Ectodermal cell (in vitro differentiated cells): ENCODE data around the gene MXRA8.

Experiments
- H3K27ac ChIP-seq: 2 replicates; pipeline ENCODE4 v1.7.0; 2013; ENCODE audit warnings: mild to moderate bottlenecking, low read depth, low read length; ENCODE audit not compliant: insufficient read depth, poor library complexity, severe bottlenecking
- H3K27me3 ChIP-seq: 2 replicates; pipeline ENCODE4 v1.7.0; 2013; ENCODE audit warnings: mild to moderate bottlenecking, low read length; ENCODE audit not compliant: insufficient read depth, control insufficient read depth, poor library complexity, severe bottlenecking
- H3K36me3 ChIP-seq: one replicate; pipeline ENCODE4 v1.7.0; 2013; ENCODE audit warnings: low read length; ENCODE audit not compliant: control insufficient read depth, insufficient read depth
- H3K4me1 ChIP-seq: one replicate; pipeline ENCODE4 v1.7.0; 2013; ENCODE audit warnings: low read length; ENCODE audit not compliant: control insufficient read depth, insufficient read depth
- H3K4me3 ChIP-seq: 2 replicates; pipeline ENCODE4 v1.7.0; 2013; ENCODE audit warnings: low read depth, low read length, control low read depth; ENCODE audit not compliant: insufficient read depth
- H3K9me3 ChIP-seq: 2 replicates; pipeline ENCODE4 v1.7.0; 2013; ENCODE audit warnings: mild to moderate bottlenecking, low read length, moderate library complexity; ENCODE audit not compliant: control insufficient read depth
- WGBS, 2 experiments: methylation state at CpG; one replicate each; pipeline ENCODE4 v1.1.7; 2013; ENCODE audit warnings: missing lambda C conversion rate in 2 of 2; 5-methylcytosine and 5-hydroxymethylcytosine counted together

The MXRA8 gene

DNA sequence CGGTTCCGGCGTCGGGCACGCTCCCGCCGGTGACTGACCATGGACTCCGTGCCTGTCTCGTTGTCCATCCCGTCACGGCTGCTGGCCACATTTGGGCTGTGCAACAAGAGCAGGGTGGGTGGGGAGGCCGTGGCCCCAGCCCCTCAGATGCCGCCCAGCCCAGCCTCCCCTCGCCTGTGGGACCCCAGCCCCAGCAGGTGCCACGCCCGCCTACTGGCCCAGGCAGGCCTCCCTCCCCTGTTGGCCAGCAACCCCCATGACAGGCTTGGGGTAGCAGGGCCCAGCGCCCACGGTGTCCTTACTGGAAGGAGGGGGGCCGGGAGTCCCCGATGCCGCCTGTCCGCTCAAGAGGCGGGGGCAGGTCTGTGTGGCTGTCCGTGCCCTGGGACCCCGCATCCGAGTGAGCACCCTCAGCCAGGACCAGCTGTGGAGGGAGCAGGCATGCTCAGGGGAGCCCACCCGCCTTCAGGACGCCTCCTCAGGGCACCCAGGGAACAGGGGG lies 16.2 kb downstream of the MXRA8 start:
- WGBS, 2 experiments = 96 to 97% methylated on average over 28 of the region's 28 CpGs

DNA sequence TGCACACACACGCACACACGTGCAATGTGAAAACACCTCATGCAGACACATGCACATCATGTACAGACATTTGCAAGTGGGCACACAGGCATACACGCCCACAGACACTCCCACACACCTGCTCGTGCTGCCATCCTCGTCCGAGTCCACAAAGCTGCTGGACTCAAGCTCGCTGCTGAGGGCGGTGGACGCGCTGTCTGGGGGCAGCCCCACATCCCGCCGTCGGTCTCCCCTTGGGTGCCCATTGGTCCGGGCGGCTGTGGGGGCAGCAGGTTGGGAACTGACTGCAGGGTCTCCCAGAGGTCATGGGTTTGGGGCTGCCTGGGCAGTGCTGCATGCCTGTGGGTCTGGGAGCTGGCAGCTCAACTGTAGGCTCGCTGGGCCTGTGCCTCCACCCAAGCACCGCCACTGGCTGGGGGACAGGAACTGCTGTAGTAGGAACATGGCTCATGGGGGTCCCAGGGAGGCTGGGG lies 16.8 kb downstream of the MXRA8 start:
- Histone ChIP-seq H3K4me3 (no peak overlapping the region), H3K9me3 (no peaks in the 10 kb centered on the region), H3K4me1 (no peaks in the 10 kb centered on the region), H3K27me3 (no peaks in the 10 kb centered on the region), H3K27ac (no peak overlapping the region), H3K36me3 (peaks cover 10% of the 10 kb centered on the region)
- WGBS, 2 experiments = 97% methylated on average over 17 of the region's 17 CpGs

More for the DNA sequence above, 16.2 kb downstream of the MXRA8 start:
- Histone ChIP-seq H3K4me1 (no peaks in the 10 kb centered on the region), H3K9me3 (no peaks in the 10 kb centered on the region), H3K4me3 (no peak overlapping the region), H3K27me3 (no peaks in the 10 kb centered on the region), H3K27ac (no peak overlapping the region), H3K36me3 (peaks cover 10% of the 10 kb centered on the region)

DNA sequence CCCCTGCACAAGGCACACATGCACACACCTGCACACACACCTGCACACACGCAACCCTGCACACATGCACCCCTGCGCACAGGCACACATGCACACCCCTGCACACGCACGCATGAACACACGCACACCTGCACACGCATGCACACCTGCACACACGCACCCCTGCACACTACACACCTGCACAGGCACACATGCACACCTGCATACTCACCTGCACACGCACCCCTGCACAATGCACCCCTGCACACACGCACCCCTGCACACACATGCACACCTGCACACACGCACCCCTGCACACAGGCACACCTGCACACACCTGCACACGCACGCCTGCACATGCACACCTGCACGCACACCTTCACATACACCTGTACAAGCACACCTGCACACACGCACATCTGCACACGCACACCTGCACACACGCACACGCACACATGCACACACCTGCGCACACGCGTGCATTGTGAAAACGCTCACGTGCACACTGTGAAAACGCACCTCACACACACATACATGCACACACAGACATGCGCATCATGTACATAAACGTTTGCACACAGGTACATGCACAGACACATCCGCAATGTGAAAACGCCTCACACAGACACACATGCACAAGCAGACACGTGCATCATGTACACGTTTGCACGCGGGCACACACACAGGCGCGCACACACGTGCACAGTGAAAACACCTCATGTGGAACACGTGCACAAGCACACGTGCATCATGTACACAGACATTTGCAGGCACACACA lies 17.4 kb downstream of the MXRA8 start:
- Histone ChIP-seq H3K27me3 (no peaks in the 10 kb centered on the region), H3K27ac (no peak overlapping the region), H3K36me3 (peaks cover 10% of the 10 kb centered on the region), H3K4me3 (no peak overlapping the region), H3K4me1 (no peaks in the 10 kb centered on the region), H3K9me3 (no peaks in the 10 kb centered on the region)
- 92% methylated on average over 36 of the region's 36 CpGs for WGBS, 2 experiments

DNA sequence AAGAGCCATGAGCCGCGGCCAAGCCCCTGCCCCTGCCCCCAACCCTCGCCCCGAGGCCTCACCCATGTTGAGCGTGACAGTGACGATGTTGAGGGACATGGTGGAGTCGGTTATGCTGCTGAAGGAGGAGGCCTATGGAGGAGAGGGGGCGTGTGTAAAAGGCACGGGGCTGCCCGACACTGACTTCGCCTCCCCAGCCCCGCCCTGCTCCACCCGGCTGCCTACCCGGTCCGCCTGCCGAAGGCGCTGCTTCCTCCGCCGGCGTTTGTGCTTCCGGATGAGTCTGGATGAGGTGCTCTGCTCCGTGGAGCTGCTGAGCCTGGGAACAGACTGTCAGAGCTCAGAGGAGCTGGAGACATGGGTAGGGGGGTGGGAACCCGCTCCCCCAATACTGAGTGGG lies 18.2 kb downstream of the MXRA8 start:
- no peak overlapping the region for H3K27ac ChIP-seq
- no peak overlapping the region for H3K4me3 ChIP-seq
- peaks cover 10% of the 10 kb centered on the region for H3K36me3 ChIP-seq
- H3K9me3 ChIP-seq = no peaks in the 10 kb centered on the region
- 94% methylated on average over 23 of the region's 23 CpGs for WGBS, 2 experiments
- H3K27me3 ChIP-seq = no peaks in the 10 kb centered on the region
- no peaks in the 10 kb centered on the region for H3K4me1 ChIP-seq

DNA sequence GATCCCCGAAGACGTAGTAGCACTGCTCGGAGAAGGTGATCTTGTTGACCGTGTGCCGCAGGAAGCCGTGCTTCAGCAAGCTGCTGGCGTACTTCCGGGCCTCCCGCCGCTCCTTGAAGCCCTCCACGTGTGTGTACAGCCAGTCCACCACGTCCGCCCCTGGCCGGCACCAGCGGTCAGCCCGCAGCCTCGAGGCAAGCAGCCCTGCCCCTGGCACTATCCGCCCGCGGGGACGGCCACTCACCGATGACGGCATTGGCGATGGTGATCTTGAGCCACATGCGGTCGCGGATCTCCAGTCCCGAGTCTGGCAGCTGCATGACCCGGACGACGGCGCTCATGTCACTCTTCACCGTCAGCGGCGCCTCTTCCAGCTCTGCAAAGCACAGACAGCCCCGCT lies 20.1 kb downstream of the MXRA8 start:
- Histone ChIP-seq H3K4me3 (no peak overlapping the region), H3K27ac (no peak overlapping the region), H3K36me3 (peaks cover 10% of the 10 kb centered on the region), H3K27me3 (no peaks in the 10 kb centered on the region), H3K9me3 (no peaks in the 10 kb centered on the region), H3K4me1 (no peaks in the 10 kb centered on the region)
- WGBS, 2 experiments = 96% methylated on average over 36 of the region's 36 CpGs

DNA sequence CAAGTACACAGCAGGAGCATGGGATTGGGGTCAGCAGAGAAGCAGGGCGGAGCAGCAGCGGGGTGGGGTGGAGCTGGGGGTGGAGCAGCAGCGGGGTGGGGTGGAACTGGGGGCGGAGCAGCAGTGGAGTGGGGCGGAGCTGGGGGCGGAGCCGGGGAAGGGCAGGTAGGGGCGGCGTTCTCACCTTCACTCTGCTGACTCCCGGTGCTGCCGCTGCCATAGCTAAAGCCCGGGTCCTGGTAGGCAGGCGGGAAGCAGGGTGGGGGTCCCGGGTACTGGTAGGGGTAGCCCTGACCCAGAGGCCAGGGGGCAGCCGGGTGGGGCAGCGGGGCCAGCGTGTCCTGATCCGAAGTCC lies 20.6 kb downstream of the MXRA8 start:
- Histone ChIP-seq H3K36me3 (peaks cover 10% of the 10 kb centered on the region), H3K27ac (no peak overlapping the region), H3K4me3 (no peak overlapping the region), H3K9me3 (no peaks in the 10 kb centered on the region), H3K4me1 (no peaks in the 10 kb centered on the region), H3K27me3 (no peaks in the 10 kb centered on the region)
- 85% methylated on average over 18 of the region's 18 CpGs for WGBS, 2 experiments

DNA sequence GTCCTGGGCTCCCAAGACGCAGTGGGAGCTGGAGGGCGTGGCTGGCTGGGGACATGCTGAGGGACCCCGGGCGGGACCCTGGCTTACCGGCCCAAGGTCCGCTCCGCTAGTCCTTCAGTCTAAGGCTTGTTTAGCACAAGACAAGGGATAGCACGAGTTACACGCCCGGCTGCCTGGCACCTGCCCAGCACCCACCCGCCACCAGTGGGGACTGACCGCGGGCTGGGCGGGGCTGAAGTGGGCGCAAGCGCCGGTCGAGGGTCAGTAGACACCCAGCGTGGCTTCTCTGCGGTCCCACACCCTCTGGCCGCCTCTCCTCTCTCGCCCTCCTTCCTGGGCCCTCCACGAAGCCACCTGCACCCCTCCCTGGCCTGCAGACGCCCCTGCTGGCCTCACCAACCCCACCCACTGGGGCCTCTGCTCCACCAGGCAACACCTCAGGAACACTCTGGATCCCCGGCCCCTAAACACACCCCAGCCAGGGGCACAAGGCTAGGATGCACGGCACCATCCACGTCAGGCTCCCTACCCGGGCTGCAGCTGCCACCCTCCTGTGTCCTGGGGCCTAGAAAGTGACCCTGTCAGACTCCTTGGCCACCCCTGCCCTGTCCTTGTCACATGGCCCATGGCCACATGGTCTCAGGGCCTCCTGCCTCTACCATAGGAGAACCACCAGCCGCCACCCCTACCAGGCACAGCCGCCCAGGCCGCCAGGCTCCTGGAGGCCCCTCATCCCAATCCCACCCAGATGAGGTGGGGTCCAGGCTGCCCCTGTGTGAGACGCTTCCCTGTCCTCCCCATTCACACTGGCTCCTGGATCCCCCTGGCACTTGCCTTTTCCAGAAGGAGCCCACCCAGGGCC lies 21.2 kb downstream of the MXRA8 start:
- H3K4me1 ChIP-seq = no peaks in the 10 kb centered on the region
- peaks cover 10% of the 10 kb centered on the region for H3K36me3 ChIP-seq
- H3K27ac ChIP-seq = no peak overlapping the region
- H3K9me3 ChIP-seq = no peaks in the 10 kb centered on the region
- WGBS, 2 experiments = 94 to 95% methylated on average over 32 of the region's 32 CpGs
- no peak overlapping the region for H3K4me3 ChIP-seq
- no peaks in the 10 kb centered on the region for H3K27me3 ChIP-seq

DNA sequence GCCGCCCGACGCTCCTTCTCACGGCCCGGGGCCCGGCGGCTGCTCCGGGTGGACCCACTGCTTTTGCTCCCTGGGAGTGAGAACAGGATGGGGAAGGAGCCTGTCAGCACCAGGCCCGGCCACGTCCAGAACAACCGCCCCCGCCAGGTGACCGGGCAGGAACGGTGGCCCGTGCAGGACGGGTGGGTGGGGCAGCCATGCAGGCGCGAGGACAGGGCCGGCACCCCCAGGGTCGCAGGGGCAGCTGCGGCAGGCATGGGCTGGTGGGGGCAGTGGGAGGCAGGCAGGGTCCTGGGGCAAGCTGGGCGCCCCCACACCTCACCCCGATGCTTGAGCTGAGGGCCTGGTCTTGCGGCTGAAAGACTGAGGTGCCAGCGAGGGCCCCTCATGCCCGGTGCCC lies 21.9 kb downstream of the MXRA8 start:
- 95 to 96% methylated on average over 26 of the region's 26 CpGs for WGBS, 2 experiments
- H3K27me3 ChIP-seq = no peaks in the 10 kb centered on the region
- peaks cover 7% of the 10 kb centered on the region for H3K36me3 ChIP-seq
- H3K9me3 ChIP-seq = no peaks in the 10 kb centered on the region
- H3K4me3 ChIP-seq = no peak overlapping the region
- H3K27ac ChIP-seq = no peak overlapping the region
- H3K4me1 ChIP-seq = no peaks in the 10 kb centered on the region

DNA sequence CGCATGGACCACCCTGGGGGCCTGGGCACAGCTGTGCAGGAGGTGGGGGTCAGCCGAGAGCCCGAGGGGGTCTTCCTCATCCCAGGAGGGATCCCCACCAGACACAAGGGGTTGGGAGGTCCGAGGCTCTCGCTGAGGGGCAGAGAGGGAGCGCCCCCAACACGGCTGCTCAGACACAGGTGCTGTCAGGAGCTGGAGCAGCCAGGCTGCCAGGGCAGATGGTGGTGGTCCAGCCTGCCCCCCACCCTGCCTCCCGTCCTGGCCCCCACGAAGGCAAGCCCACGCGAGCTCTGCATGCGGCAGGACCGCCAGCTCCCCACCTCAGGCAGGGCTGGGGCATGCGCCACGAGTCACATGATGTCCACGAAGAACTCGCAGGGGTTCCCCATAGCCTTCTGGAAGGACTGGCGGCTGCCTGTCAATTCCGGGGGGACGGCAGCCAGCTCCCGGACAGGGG lies 22.5 kb downstream of the MXRA8 start:
- Histone ChIP-seq H3K4me1 (no peaks in the 10 kb centered on the region), H3K36me3 (peaks cover under 1% of the 10 kb centered on the region)
- 95 to 96% methylated on average over 21 of the region's 21 CpGs for WGBS, 2 experiments

DNA sequence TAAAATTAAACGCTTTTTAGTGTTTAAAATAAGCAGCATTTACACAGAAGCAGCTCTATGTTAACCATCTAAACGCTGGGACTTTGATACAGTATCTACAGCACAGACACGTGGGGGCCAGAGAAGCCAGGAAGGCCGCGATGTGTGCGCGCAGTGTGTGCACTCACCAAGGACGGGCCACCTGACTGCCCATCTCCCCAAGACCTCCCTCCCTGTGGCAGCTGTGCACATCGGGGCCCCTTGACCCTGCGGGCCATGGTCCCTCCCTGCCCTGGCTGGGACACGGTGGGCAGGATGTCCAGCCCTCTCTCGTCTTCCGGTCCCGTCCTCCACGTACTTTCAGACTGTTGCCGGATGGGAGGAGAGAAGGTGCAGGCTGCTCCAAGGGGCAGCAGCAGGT lies 23.1 kb downstream of the MXRA8 start:
- no peaks in the 10 kb centered on the region for H3K36me3 ChIP-seq

More for the DNA sequence above, 22.5 kb downstream of the MXRA8 start:
- Histone ChIP-seq H3K4me3 (no peak overlapping the region), H3K27ac (no peak overlapping the region), H3K27me3 (no peaks in the 10 kb centered on the region), H3K9me3 (no peaks in the 10 kb centered on the region)

More for the DNA sequence above, 23.1 kb downstream of the MXRA8 start:
- WGBS, 2 experiments = 93 to 94% methylated on average over 16 of the region's 16 CpGs
- no peaks in the 10 kb centered on the region for H3K4me1 ChIP-seq
- H3K27ac ChIP-seq = no peak overlapping the region
- H3K4me3 ChIP-seq = no peak overlapping the region
- H3K9me3 ChIP-seq = no peaks in the 10 kb centered on the region
- no peaks in the 10 kb centered on the region for H3K27me3 ChIP-seq
